Sigmoid colon (tissue), 7 donors: ENCODE measurements around the gene DDX5. TPM values are rescaled to one million over a fixed set of nuclear protein-coding genes. Genes with fewer than 3 reads are reported as not detected.

Source experiments
- DNase-seq: peaks from one replicate; pipeline ENCODE4 v3.0.0-alpha.2; 2019
- H3K27ac ChIP-seq, 4 donors: fragments of 200-600 bp; sonication (generic); one replicate each; pipeline ENCODE4 v1.5.1; 2016 to 2019; ENCODE audit warnings: mild to moderate bottlenecking in 1 of 4
- H3K27me3 ChIP-seq, 3 donors: fragments of 200-600 bp; sonication (generic); one replicate each; pipeline ENCODE4 v1.5.1; 2019; ENCODE audit warnings: mild to moderate bottlenecking in 1 of 3
- H3K36me3 ChIP-seq, 4 donors: fragments of 200-600 bp; sonication (generic); one replicate each; pipeline ENCODE4 v1.5.1; 2016 to 2019
- H3K4me1 ChIP-seq, 4 donors: fragments of 200-600 bp; sonication (generic); one replicate each; pipeline ENCODE4 v1.5.1; 2017 to 2019
- H3K4me3 ChIP-seq, 4 donors: fragments of 200-600 bp; sonication (generic); one replicate each; pipeline ENCODE4 v1.5.1; 2017 to 2019; ENCODE audit warnings: mild to moderate bottlenecking in 2 of 4, moderate library complexity in 1 of 4
- H3K9me3 ChIP-seq, 4 donors: fragments of 200-600 bp in 3 of 4; sonication (generic) in 3 of 4; one replicate each; pipeline versions ENCODE4 v1.5.1 to v1.6.1; 2013 to 2019
- EP300 ChIP-seq, 4 donors: sonication (generic); formaldehyde crosslinking; IDR thresholded peaks; one replicate each; pipeline ENCODE4 v1.6.1; 2017; ENCODE audit warnings: antibody characterized with exemption in 4 of 4
- POLR2A ChIP-seq, 2 donors: fragments of 450-650 bp; IDR thresholded peaks; one replicate each; pipeline ENCODE4 v1.6.1; 2016; ENCODE audit warnings: antibody characterized with exemption in 2 of 2, mild to moderate bottlenecking in 2 of 2, moderate library complexity in 2 of 2
- POLR2AphosphoS5 ChIP-seq, 4 donors: sonication (generic); formaldehyde crosslinking; IDR thresholded peaks; one replicate each; pipeline ENCODE4 v1.6.1; 2017; ENCODE audit warnings: antibody characterized with exemption in 4 of 4
- WGBS, 2 donors: extraction: QIAGEN DNeasy Blood & Tissue Kit; methylation state at CpG; one replicate each; pipeline ENCODE4 v1.1.7; 2013; 5-methylcytosine and 5-hydroxymethylcytosine counted together
- intact Hi-C: fragments of 100-400 bp; cut with DNase I; formaldehyde crosslinking; loops from one replicate; pipeline ENCODE4 v1.15.1; 2023
- polyA plus RNA-seq, 3 donors: library from polyadenylated mRNA; stranded (reverse); fragments of 200-250 nt; gene quantifications; one replicate each; pipeline ENCODE4 v1.2.3, GENCODE V29; 2013
- total RNA-seq, 4 donors: library from RNA; depleted of rRNA; stranded (reverse); fragments of >200 nt; gene quantifications; one replicate each; pipeline ENCODE4 v1.1.0, GENCODE V29; 2016
- TF ChIP-seq, protein P1 (sequence below), 4 experiments: fragments of 450-650 bp in 3 of 4; fragments of 200-600 bp in 1 of 4; IDR thresholded peaks; one replicate each; pipeline ENCODE4 v1.5.1; 2016 to 2019; ENCODE audit warnings: antibody characterized with exemption in 4 of 4, mild to moderate bottlenecking in 3 of 4, moderate library complexity in 2 of 4
- donor health status: healthy with polysubstance abuse.
- donor health status: Bipolar disorder and iron deficiency.
- donor health status: healthy.

Gene DDX5
- total and polyA plus RNA-seq, 7 donors = 187 to 1,652 (median 488) TPM

DNA sequence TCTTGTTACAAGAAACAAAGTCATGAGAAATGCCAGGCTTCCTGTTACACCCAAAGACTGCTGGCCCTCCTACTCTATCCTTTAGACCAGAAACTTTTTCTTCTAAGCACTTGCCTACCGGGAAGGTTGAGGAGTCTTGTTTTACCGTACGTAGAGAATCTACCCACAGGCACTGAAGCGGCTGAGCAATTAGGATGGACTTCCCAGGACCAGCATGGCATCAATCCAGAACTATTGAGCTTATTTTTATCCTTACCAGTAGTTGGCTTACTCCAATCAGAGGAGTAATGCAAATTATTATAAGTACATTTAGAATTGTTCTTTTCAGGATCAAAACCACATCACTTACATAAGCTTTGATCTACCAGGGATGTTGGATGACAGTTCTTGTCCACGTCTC is 26.3 kb upstream of the DDX5 start:
- no peak for TF ChIP-seq EP300 (IDR thresholded peaks at IDR 0.05)
- TF ChIP-seq, protein P1, sequence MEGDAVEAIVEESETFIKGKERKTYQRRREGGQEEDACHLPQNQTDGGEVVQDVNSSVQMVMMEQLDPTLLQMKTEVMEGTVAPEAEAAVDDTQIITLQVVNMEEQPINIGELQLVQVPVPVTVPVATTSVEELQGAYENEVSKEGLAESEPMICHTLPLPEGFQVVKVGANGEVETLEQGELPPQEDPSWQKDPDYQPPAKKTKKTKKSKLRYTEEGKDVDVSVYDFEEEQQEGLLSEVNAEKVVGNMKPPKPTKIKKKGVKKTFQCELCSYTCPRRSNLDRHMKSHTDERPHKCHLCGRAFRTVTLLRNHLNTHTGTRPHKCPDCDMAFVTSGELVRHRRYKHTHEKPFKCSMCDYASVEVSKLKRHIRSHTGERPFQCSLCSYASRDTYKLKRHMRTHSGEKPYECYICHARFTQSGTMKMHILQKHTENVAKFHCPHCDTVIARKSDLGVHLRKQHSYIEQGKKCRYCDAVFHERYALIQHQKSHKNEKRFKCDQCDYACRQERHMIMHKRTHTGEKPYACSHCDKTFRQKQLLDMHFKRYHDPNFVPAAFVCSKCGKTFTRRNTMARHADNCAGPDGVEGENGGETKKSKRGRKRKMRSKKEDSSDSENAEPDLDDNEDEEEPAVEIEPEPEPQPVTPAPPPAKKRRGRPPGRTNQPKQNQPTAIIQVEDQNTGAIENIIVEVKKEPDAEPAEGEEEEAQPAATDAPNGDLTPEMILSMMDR (IDR thresholded peaks at IDR 0.05) = no peak
- TF ChIP-seq POLR2A (IDR thresholded peaks at IDR 0.05) = no peak
- no peak for TF ChIP-seq POLR2AphosphoS5 (IDR thresholded peaks at IDR 0.05)
- intact Hi-C loops = no loop called here
- 92 to 94% methylated on average over 5 of the region's 5 CpGs for WGBS, 2 donors
- Histone ChIP-seq H3K4me3 (no peak overlapping the region), H3K9me3 (no peaks in the 10 kb centered on the region), H3K27ac (no peak overlapping the region), H3K4me1 (no peaks in the 10 kb centered on the region), H3K36me3 (peaks cover 14 to 100% (median 71%) of the 10 kb centered on the region in 4 donors), H3K27me3 (no peaks in the 10 kb centered on the region)
- DNase-seq = no peak

DNA sequence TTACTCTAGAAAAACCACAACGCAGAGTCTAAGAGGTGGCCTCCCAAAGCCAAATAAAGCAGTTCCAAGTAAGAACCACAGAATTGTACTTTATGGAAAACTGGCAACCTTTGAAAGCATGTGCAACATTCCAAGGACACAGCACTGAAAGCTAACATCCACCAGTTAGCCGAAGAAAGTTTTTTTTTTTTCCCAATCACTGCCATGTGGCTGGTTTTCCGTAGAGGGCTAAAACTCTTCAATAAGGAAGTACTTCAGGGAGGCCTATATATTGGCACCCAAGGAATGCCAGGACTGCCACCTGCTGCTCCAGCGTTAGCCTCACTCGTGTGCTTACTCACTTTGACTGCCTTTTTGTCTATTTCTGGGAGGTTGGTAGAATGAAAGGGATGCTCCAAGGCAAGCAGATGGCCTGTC is 25.9 kb upstream of the DDX5 start:
- TF ChIP-seq POLR2AphosphoS5 (IDR thresholded peaks at IDR 0.05) (no peak), POLR2A (IDR thresholded peaks at IDR 0.05) (no peak), EP300 (IDR thresholded peaks at IDR 0.05) (no peak)
- TF ChIP-seq, protein P1 (IDR thresholded peaks at IDR 0.05) = no peak
- no peak overlapping the region for H3K27ac ChIP-seq
- 39 to 79% methylated on average over 5 of the region's 5 CpGs for WGBS, 2 donors
- no peaks in the 10 kb centered on the region for H3K9me3 ChIP-seq
- H3K36me3 ChIP-seq = peaks cover 17 to 100% (median 70%) of the 10 kb centered on the region in 4 donors
- no peaks in the 10 kb centered on the region for H3K27me3 ChIP-seq
- no peak for DNase-seq
- no peaks in the 10 kb centered on the region for H3K4me1 ChIP-seq
- intact Hi-C loops = no loop called here
- H3K4me3 ChIP-seq = no peak overlapping the region

DNA sequence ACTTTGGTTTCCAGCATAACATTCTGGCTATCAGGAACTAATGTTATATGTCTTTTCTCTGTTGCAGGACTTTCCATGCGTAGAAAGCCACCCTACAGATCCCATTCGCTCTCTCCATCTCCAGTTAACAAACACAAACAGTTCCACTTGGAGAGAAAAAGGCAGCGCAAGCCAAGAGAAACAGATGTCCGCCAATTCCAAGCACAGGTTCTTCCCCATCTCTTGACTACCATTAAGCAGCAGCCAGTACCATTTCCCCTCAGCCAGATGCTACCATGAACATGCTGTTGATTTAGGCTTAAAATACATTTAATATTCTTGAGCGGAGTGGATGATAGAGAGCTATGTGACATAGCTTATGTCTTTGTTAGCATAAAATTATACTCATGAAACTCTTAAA is 23.1 kb upstream of the DDX5 start:
- H3K27ac ChIP-seq = no peak overlapping the region
- no peaks in the 10 kb centered on the region for H3K4me1 ChIP-seq
- no peaks in the 10 kb centered on the region for H3K9me3 ChIP-seq
- peaks cover 28 to 100% (median 81%) of the 10 kb centered on the region in 4 donors for H3K36me3 ChIP-seq
- H3K4me3 ChIP-seq = no peak overlapping the region
- 97 to 98% methylated on average over 5 of the region's 5 CpGs for WGBS, 2 donors
- intact Hi-C loops = no loop called here
- no peak for TF ChIP-seq POLR2AphosphoS5 (IDR thresholded peaks at IDR 0.05)
- TF ChIP-seq POLR2A (IDR thresholded peaks at IDR 0.05) = no peak
- no peaks in the 10 kb centered on the region for H3K27me3 ChIP-seq
- DNase-seq = no peak

DNA sequence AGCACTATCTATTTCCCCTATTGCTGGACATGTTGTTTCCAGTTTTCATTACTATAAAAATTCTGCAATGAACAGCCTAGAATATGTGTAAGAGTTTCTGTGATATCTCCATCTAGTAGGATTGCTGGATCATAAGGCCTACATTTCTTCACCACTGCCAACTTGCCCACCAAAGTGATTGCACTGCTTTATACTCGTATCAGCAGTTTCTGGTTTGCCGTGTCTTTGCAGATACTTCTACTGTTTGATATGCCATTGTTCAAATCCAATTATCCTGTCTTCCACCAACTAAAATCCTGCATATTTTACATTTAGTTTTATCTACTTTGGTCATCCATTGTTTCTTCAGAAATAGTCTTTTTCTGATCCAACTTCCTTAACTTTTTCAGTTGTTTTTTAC is 21.8 kb upstream of the DDX5 start:
- H3K4me3 ChIP-seq = no peak overlapping the region
- H3K27me3 ChIP-seq = no peaks in the 10 kb centered on the region
- 95 to 98% methylated on average over 2 of the region's 2 CpGs for WGBS, 2 donors
- no peak for DNase-seq
- intact Hi-C loops = no loop called here
- no peaks in the 10 kb centered on the region for H3K4me1 ChIP-seq
- TF ChIP-seq POLR2A (IDR thresholded peaks at IDR 0.05) (no peak), POLR2AphosphoS5 (IDR thresholded peaks at IDR 0.05) (no peak), EP300 (IDR thresholded peaks at IDR 0.05) (no peak)
- TF ChIP-seq, protein P1 (IDR thresholded peaks at IDR 0.05) = no peak
- no peak overlapping the region for H3K27ac ChIP-seq
- H3K9me3 ChIP-seq = no peaks in the 10 kb centered on the region
- peaks cover 32 to 100% (median 85%) of the 10 kb centered on the region in 4 donors for H3K36me3 ChIP-seq

DNA sequence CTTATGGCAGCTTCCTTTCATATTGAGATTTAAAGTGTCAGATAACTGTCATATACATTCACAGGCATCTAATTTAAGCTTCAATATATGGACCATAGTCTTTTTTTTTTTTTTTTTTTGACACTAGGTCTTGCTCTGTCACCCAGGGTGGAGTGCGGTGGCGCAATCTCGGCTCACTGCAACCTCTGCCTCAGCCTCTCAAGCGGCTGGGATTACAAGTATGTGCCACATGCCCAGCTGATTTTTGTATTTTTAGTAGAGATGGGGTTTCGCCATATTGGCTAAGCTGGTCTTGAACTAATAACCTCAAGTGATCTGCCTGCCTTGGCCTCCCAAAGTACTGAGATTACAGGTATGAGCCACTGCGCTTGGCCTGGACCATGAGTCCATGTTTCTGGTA is 14.3 kb upstream of the DDX5 start:
- H3K9me3 ChIP-seq = no peaks in the 10 kb centered on the region
- DNase-seq = no peak
- 95% methylated on average over 6 of the region's 6 CpGs for WGBS, 2 donors
- peaks cover 21 to 99% (median 43%) of the 10 kb centered on the region in 4 donors for H3K36me3 ChIP-seq
- no peak overlapping the region for H3K4me3 ChIP-seq
- TF ChIP-seq EP300 (IDR thresholded peaks at IDR 0.05) (no peak), POLR2A (IDR thresholded peaks at IDR 0.05) (no peak), POLR2AphosphoS5 (IDR thresholded peaks at IDR 0.05) (no peak)
- TF ChIP-seq, protein P1 (IDR thresholded peaks at IDR 0.05) = no peak
- no peak overlapping the region for H3K27ac ChIP-seq
- intact Hi-C loops = no loop called here
- no peaks in the 10 kb centered on the region for H3K4me1 ChIP-seq
- no peaks in the 10 kb centered on the region for H3K27me3 ChIP-seq
